ENCODE measurements around the gene NOL4L. TPM values are rescaled to one million over a fixed set of nuclear protein-coding genes. Genes with fewer than 3 reads are reported as not detected.

Gene NOL4L
- total RNA-seq, 1 donor from 2014 or later: 106 TPM

DNA sequence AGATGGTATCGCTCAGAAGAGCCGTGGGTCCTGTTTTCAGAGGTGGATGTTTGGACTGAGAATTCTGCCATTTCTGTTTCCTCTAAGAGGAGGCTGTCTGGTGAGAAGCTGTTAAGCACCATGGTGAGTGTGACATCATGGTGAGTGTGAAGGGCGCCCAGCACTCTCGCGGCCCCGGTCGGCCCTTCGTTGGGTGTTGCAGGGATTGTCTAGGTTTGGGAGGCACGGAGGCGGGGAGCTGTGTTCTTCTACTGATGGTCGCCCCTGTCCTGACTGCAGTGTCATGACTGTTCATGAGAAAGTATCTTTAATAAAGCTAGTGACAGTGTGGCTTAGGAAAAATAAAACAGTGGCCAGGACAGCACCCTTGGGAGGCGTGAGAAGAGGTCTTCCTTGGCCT lies 70.4 kb downstream of the NOL4L start:
- Mint-ChIP-seq H3K27ac (ENCODE audit: unreplicated experiment) (peak overlapping the region; percentile 48), H3K4me1 (ENCODE audit: low read depth, unreplicated experiment) (peaks cover 26% of the 10 kb centered on the region), H3K9me3 (ENCODE audit: unreplicated experiment) (peaks cover 31% of the 10 kb centered on the region), H3K4me3 (ENCODE audit: unreplicated experiment) (no peak overlapping the region), H3K36me3 (ENCODE audit: unreplicated experiment) (peaks cover 25% of the 10 kb centered on the region), H3K27me3 (ENCODE audit: unreplicated experiment) (peaks cover 23% of the 10 kb centered on the region)
- TF ChIP-seq, protein P1, sequence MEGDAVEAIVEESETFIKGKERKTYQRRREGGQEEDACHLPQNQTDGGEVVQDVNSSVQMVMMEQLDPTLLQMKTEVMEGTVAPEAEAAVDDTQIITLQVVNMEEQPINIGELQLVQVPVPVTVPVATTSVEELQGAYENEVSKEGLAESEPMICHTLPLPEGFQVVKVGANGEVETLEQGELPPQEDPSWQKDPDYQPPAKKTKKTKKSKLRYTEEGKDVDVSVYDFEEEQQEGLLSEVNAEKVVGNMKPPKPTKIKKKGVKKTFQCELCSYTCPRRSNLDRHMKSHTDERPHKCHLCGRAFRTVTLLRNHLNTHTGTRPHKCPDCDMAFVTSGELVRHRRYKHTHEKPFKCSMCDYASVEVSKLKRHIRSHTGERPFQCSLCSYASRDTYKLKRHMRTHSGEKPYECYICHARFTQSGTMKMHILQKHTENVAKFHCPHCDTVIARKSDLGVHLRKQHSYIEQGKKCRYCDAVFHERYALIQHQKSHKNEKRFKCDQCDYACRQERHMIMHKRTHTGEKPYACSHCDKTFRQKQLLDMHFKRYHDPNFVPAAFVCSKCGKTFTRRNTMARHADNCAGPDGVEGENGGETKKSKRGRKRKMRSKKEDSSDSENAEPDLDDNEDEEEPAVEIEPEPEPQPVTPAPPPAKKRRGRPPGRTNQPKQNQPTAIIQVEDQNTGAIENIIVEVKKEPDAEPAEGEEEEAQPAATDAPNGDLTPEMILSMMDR (IDR thresholded peaks at IDR 0.05; ENCODE audit: partially characterized antibody, unreplicated experiment): no peak
- no peak for DNase-seq

DNA sequence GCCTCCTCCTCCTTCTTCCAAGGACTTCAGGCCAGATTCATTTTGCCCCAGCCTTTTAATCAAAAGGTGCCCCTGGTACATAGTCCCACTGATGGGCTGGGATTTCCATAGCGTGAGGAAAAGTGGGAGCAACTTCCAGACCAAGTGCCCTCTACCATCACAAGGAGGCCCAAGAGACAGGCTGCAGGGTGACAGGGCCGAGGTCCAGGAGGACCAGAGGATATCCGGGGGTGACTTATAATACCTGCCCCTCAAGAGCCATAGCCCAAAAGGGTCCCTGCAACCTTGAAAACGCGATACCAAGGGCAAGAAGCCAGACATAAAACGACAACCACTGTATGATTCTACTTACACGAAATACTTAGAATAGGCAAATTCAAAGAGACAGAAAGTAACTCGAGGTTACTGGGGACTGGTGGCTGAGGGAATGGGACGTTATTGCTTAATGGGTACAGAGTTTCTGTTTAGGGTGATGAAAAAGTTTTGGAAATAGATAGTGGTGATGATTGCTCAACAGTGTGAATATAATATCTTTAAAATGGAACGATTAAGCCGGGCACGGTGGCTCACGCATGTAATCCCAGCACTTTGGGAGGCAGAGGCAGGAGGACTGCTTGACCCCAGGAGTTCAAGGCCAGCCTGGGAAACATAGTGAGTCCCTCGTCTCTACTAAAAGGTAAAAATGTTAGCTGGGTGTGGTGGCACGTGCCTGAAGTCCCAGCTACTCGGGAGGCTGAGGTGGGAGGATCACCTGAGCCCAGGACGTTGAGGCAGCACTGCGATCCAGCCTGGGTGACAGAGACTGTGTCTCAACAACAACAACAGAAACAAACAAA lies 71.9 kb downstream of the NOL4L start:
- peaks cover 23% of the 10 kb centered on the region for H3K27me3 Mint-ChIP-seq (ENCODE audit: unreplicated experiment)
- H3K36me3 Mint-ChIP-seq (ENCODE audit: unreplicated experiment): peaks cover 25% of the 10 kb centered on the region
- no peak overlapping the region for H3K4me3 Mint-ChIP-seq (ENCODE audit: unreplicated experiment)
- TF ChIP-seq, protein P1 (IDR thresholded peaks at IDR 0.05; ENCODE audit: partially characterized antibody, unreplicated experiment): no peak
- DNase-seq: peak; percentile 8
- H3K4me1 Mint-ChIP-seq (ENCODE audit: low read depth, unreplicated experiment): peaks cover 18% of the 10 kb centered on the region
- no peak overlapping the region for H3K27ac Mint-ChIP-seq (ENCODE audit: unreplicated experiment)
- peaks cover 28% of the 10 kb centered on the region for H3K9me3 Mint-ChIP-seq (ENCODE audit: unreplicated experiment)

DNA sequence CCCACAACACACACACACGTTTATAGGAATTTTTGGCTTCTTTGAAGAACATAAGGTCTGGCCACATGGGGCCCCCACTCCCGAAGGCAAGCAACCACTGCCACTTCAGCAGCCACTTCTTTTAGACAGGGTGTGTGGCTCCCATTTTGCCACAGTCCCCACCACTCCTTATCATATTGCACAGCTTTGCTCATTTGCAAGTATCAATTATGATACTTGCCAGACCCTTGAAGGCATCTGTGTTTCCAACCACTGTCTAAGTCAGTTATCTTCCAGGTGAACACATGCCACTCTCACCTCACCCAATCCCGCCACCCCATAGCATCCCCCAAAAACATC lies 73.1 kb downstream of the NOL4L start:
- peaks cover 28% of the 10 kb centered on the region for H3K9me3 Mint-ChIP-seq (ENCODE audit: unreplicated experiment)
- no peak overlapping the region for H3K27ac Mint-ChIP-seq (ENCODE audit: unreplicated experiment)
- peaks cover 10% of the 10 kb centered on the region for H3K4me1 Mint-ChIP-seq (ENCODE audit: low read depth, unreplicated experiment)
- TF ChIP-seq, protein P1 (IDR thresholded peaks at IDR 0.05; ENCODE audit: partially characterized antibody, unreplicated experiment): no peak
- peaks cover 25% of the 10 kb centered on the region for H3K36me3 Mint-ChIP-seq (ENCODE audit: unreplicated experiment)
- peaks cover 19% of the 10 kb centered on the region for H3K27me3 Mint-ChIP-seq (ENCODE audit: unreplicated experiment)
- DNase-seq: peak; percentile 10
- no peak overlapping the region for H3K4me3 Mint-ChIP-seq (ENCODE audit: unreplicated experiment)

DNA sequence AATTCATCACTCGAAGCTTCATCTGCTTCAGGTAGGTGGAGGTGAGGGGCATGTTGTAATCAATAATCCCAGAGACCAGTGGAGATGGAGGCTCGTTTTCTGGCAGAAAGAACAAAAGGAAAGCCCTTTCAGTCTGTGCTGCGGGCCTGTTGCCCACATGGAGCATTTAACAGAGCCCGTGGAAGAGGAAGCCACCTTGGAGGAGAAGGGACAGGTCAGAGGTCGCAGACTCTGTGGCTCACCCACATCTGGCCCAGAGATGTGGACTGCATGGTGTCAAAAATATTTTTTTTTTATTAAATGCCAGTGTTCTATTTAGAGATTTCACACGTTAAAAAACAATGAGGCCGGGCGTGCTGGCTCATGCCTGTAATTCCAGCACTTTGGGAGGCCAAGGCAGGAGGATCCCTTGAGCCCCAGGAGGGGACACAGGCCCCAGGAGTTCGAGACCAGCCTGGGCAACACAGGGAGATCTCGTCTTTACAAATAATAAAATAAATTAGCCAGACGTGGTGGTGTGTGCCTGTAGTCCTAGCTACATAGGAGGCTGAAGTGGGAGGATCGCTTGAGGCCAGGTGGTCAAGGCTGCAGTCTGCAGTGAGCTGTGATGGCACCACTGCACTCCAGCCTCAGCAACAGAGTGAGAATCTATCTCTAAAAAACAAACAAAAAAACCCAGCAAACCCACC lies 73.6 kb downstream of the NOL4L start:
- Mint-ChIP-seq H3K27me3 (ENCODE audit: unreplicated experiment) (peaks cover 18% of the 10 kb centered on the region), H3K4me3 (ENCODE audit: unreplicated experiment) (no peak overlapping the region), H3K27ac (ENCODE audit: unreplicated experiment) (no peak overlapping the region), H3K4me1 (ENCODE audit: low read depth, unreplicated experiment) (peaks cover 10% of the 10 kb centered on the region), H3K9me3 (ENCODE audit: unreplicated experiment) (peaks cover 26% of the 10 kb centered on the region), H3K36me3 (ENCODE audit: unreplicated experiment) (peaks cover 25% of the 10 kb centered on the region)
- peak; percentile 9 for DNase-seq
- TF ChIP-seq, protein P1 (IDR thresholded peaks at IDR 0.05; ENCODE audit: partially characterized antibody, unreplicated experiment): no peak
